NCI-H748 (cell line): Measurements from ENCODE around the gene DLL1.
A peak's percentile ranks its signal among the peaks of the same experiment; 100 is the strongest.

Experiments used
- DNase-seq: peaks from one replicate; lab custom pipeline; 2025; ENCODE audit not compliant: unreplicated experiment; lab: John Stamatoyannopoulos, UW

Gene DLL1

DNA sequence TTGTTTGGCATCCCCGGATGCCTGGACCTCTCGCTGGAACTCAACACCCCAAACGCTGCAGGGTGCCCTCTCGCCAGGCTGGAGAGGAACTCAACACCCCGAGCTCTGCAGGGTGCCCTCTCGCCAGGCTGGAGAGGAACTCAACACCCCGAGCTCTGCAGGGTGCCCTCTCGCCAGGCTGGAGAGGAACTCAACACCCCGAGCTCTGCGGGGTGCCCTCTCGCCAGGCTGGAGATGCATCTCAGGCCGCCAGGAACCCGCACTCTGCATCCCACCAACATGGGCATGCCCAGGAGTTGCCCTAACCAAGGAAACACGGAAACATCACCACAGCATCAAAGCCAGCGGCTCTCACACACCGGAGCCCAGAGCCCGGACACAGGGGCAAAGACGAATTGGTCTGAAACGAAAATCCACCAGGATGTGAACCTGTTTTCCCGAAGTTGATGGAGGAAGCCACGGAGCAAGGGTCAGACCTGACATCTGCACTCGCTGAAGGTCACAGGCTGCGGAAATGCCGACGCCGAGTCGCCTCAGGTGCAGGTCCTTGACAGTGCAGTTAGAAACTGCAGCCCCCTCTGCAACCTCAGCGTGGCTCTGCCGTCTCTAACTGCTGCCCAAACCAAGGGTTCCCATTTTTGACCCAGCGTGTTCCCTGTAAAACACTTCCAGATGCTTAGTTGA, 37.5 kb downstream of the DLL1 start:
- no peak for DNase-seq

DNA sequence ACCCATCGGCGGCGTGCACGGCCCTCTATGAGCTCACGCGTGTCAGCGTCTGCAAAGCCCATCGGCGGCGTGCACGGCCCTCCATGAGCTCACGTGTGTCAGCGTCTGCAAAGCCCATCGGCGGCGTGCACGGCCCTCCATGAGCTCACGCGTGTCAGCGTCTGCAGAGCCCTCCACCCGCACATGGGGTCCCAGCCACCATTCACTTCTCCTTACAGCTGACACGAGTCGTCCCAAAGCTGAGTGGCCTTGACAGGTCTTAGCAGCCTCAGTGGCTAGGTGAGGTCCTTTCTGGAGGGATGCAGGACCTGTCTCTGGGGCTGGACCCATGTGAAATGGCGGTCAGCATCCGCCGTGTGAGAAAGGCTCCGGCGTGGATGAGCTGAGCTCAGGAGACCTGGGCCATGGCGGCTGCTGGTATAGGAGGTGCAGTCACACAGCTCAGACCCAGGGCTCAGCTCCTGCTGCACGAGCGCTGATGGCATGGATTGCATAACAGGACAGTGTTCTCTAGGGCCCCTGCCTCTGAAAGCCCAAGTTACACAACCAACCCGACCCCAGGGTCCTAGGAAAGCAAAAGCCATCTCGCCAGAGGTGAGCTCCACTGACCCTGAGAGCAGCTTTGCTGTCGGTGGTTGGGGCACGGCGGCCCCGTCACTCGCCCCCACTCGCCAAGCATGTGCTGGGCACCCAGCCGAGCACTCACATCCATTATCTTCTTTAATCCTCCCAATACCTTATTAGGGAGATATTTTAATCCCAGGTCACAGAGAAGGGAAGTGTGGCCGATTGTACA, 38.9 kb downstream of the DLL1 start:
- DNase-seq: no peak

DNA sequence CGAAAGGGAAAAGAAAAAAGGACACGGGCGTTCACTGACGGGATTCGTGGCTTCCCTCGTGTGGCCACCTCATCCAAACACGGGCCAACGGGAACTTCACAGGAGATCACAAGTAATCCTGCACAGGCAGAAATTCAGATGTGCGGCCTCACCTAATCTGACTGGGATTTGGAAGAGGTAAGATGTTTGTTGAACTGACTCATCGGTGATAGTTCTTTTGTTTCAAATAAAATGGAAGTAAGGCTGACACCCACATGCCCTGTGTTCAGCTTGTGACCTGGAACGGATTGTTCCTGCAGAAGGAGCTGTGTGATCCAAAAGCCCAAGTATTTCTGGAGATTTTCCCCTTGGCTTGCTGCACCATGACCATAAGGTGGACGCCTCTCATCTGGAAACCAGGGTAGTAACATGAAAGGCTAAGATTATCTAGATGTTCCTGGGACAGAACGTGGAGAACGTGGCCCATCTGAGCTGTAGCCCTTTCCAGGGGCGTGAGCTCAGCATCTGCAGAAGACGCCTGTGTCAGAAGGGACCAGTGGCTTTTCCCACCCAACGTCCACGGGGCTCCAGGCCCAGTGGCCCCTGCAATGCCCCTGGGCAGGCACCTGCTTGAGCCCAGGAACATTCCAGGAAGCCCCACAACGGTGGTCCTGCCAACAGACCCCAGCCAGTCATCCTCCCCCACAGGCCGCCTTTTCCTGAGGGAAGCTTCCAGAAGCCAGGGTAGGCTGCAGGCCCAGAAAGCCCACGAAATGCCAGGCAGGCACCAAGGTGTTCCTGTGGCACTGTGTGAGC, 39.7 kb downstream of the DLL1 start:
- no peak for DNase-seq

DNA sequence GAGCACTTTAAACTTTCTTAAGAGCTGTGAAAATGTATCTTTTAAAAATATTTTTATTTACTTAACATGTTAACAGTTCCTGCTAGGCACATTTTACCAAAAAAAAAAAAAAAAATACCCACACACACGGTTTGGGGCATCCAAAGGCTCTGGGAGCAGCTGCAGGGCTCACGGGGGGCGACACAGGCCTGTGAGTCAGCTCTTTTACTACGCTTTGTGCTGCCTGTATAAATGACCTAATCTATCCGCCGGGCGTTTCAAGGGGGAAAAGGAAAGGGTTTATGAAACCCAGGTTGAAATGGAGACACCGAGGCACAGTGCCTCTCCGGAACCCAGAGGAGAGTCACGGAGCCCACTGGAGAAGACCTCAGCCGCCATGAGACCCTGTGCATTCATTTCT, 40.4 kb downstream of the DLL1 start:
- no peak for DNase-seq

DNA sequence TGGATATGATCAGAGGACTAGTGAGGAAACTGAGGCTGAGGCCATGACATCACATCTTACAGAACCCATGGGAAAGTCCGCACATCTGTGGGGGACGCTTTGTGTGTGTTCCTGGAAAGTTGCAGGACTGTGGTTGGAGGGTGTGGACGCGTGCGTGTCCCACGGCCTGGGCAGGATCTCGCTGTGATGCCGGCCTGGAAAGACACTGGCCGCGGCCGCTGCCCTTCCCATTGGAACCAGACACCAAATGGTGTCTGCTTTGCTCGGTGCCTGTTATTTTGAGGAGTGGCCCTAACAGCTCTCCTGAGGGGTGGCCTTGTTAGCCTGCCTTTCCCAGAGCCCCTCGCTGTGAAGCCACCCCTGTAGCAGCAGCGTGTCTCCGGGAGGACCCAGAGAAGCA, 41.1 kb downstream of the DLL1 start:
- no peak for DNase-seq

DNA sequence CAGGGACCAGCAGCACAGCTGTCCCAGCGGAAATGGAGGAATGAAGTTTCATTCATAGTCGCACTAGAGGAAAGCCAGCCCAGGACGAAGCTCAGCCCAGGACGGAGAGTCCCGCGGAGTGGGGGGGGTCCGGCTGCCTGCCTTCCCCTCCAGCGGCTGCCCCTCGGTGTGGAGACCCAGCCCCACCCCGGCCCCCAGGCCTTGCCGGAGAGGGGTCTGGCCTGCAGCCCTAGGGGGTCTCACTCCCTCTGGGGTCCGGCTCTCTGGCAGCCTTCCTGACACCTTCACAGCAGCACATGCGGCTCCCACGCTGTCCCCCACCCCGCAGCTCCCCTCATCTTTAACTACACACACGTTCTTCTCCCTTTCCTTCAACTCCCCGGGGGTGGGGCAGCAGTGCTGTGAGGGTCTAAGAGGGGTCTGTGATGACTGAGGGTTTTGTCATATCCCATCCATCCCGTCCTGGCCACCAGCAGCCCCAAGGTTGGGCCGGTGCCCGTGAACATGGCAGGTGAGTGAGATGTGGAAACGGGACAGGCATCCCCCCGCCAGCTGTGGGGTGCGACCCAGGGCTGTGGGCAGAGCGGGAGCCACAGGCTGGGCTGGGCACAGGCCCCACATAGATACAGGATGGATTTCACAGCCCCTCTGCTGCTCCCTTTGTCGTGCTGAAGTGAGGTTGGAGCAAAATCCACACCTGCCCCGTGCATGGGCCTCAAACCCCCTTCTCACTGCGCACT, 41.8 kb downstream of the DLL1 start:
- no peak for DNase-seq

DNA sequence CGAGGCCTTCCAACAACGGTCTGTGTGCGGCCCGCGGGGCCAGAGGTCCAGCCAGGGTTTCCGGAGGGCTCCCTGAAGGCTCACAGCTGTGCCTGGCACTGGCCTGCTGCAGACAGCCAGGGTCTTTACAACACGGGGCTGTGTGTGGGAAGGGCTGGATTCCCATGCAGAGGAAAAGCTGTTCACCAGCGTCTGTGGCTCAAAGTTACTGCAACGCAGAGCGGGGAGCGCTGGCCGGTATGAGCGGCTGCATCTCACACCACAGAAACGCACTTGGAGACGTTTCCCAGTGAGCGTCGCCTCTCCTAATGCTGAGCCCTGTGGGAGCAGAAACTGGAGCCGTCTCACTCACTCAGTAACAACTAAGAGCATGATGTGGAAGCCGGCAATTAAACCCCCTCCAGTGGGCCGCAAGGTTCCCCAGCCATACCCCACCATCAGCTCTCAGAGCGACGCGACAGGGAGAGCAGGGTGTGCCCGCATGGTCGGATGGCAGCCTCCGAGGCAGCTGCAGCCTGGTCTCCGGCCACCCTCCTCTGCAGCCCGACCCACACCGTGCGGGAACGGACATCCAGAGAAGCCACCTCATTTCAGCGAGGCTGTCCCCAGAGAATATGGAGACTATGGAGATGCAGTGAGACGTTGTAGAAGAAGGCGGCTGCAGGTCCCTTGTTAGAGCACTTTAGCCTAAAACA, 42.6 kb downstream of the DLL1 start:
- DNase-seq: no peak

DNA sequence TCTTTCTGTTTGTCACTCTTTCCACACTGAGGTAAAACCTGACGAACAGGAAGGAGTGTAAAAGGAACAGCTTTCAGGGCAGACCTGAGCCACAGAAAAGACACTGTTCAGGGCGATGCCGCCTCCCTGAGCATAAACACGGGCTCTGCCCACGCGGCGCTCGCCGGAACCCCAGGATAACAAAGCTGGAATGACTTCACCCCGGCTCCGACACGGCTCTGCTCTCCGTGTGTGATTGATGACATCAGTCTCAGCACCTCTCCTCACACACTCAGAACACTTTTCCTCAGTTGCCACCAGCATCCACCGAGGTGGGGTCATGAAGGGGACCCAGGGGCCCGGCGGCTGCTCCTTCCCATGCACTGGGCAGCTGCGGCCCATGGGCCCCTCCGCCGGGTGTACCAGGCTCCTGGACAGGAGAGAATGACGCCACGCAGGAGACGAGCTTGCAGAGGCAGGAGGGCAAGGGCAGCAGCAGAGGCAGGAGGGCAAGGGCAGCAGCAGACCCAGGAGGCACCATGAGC, 43.6 kb downstream of the DLL1 start:
- DNase-seq: no peak

DNA sequence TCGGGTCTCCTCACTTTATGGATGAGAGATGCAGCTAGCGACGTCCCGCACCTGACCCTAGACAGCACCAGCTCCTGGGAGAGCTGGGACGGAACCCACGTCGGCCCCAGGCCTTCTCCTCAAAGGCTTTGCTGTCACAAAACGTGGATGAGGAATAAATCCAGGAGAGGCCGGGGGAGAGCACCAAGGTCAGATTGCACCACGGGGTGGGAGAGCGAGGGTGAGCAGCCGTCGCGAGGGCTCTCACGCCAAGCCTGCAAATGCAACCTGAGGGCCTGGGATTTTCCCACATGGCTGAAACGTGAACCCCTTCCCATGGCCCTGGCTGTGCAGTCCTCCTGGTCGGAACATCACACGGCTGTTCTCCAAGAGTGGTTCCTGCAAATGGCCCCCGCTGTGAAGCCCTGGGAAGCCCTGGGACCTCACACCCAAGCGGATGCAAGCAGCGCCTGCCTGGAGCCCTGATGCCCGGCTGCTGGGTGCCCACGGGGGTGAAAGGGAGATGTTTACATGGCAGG, 45.3 kb downstream of the DLL1 start:
- no peak for DNase-seq

DNA sequence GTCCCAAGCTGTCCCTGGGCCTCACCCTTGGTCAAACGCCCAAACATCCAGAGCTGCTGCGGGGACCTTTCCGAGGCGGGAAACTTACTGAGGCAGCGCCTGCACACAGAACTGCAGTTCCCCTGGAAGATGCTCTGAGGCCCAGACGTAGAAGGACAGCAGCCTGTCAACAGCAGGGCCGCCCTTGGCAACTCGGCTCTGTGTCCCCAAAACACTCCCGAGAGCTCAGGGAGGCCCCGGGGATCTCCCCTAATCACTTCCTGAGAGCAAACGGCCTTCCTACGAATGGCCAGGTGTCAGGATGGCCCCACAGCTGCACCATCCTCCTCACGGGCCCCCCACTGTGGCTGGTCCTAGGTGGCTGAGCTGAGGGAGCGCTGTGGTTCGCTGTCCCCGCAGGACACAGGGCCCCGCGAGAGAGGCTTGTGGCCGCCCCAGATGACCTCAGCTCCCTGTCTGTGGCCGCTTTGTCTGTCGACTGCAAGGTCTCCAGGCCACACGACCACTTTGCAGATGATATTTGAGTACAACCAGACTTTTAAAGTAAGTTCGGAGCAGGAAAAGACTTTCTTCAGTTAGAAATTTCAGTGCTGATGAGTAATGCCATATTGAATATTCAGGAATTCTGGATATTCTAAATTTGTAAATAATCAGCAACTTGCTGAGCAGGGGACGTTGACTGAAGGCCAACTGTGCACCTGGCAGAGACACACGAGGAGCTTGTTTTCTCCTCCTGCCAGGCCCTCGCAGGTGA, 46.0 kb downstream of the DLL1 start:
- peak; percentile 42 for DNase-seq

DNA sequence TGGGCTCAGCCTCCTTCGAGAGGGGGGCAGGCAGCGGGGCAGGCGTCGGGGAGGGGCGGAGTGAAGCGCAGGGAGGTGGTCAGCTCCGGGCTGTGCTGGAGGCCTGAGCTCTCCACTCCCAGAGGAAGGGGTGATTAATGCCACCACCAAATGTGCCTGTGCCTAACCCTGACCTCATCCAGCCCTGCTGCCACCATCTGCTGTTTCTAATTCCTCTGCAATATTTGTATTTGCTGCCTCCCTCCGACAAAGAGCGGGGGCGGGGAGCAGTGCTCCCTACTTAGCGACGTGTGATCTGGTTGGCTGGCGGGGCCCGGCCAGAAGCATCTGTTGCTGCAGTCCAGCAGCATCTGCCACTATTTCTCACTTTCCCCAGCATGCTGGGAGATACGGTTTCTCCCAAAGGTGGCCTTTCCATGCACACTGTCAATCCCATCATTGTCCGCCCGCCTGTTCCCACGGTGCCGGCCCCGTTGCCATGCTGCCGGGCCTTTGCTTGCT, 47.0 kb downstream of the DLL1 start:
- DNase-seq: peak; percentile 94

DNA sequence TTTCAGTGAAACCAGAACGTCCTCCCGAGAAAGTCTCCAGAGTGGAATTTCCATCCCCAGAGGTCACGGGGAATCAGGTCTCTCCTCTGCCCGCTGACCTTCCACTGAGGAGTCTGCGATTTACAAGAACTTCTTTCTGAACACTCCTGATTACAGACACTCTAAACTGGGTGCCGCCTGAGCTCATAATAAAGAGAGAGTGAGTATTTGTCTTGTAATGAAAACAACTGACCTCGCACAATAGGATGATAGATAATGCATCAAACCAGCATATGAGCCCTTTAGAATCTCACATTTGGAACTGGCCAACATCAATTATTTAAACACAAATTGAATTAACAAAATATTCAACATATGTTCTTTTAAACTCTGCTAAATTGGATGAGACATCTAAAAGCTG, 47.5 kb downstream of the DLL1 start:
- peak; percentile 74 for DNase-seq

DNA sequence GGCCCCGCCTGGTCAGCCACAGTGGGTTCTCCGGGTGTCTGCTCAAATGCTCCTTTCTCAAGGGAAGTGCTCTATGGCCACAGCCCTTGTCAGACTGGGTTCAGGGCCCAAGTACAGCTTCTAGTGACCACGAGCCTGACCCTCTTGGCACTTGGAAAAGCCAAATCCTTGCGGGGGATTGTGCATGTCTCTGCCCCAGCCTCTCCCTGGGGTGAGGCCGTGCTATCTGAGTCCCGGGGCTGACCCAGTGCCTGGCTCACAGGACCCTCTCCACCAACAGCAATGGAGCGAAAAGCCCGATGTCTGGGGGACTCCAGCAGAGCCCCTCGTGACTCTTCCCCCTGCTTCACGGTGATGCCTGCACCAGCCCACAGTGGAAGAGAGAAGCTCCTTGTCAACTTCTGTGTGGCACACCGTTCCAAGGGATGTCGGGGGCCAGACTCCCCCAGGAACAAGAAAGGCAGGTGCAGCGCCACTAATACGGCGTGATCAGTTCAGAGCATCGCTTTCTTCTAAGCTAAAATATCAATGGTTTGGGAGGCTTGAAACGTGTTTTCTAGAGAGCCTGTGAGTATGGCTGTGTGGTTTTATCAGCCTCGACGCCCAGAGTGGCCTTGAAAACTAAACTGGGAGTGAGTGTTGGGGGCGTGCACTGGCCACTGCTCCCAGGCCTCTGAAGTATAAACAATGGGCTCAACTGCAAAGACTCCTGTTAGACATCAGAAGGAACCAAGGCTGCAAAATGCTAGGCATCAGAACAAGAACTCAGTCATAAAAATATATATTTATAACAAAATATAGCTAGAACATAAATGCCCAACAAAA, 51.9 kb downstream of the DLL1 start:
- no peak for DNase-seq

DNA sequence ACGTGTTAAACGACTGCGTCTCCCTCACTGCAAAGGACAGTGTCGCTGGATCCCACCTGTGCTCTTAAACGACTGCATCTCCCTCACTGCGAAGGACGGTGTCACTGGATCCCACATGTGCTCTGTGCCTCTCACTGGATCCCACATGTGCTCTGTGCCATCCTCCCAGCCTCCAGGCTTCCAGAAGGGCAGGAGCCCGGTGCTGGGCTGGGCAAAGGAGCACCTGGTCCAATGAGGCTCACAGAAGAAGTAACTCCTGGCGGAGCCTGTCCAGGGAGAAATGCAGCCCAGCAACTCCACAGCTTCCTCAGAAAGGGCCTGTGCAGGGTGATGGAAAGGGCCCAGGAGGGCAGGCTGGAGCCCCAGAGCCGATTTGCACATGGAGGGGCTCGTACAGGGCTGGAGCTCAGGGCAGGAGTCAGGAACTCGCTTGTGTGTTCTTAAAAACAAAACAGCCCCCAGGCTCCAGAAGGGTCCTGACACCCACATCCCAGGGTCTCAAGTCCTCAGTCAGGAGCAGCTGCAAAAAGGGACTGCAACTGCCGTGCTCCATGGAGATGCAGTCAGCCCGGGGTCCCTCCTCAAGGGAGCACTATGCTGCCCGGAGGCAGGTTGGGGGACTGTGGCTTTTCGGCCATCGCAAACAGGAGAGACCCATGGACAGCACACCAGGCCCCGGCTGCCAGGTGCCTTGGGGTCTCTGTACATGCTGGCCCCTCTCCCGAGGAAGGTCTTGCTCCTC, 52.7 kb downstream of the DLL1 start:
- DNase-seq: no peak

DNA sequence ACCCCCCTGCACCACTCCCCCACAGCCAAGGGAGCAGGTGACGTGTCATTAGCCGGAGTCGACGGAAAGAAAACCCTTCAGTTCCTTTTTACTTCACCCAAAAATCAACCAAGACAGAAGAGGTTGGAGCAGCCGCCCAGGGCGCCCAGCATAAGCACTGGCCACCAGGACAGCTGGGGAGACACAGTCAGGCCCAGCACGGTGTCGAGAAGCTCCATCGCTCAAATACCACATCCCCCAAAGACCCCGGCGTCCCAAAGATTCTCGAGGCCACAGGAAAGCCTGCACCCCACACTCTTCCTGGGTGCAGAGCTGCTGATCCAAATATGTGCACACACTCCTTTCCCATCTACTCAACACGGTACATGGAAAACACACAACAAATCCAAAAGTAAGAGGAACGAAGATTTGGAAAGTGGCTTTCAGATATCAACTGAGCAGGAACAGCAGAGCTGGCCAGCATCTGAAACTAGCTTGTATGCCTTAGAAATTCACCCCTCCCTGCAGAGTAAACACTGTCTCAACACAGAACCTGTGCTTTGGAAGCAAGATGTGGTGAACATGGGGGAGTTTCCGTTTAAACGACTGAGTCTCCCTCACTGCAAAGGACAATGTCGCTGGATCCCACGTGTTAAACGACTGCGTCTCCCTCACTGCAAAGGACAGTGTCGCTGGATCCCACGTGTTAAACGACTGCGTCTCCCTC, 54.6 kb downstream of the DLL1 start:
- DNase-seq: no peak

DNA sequence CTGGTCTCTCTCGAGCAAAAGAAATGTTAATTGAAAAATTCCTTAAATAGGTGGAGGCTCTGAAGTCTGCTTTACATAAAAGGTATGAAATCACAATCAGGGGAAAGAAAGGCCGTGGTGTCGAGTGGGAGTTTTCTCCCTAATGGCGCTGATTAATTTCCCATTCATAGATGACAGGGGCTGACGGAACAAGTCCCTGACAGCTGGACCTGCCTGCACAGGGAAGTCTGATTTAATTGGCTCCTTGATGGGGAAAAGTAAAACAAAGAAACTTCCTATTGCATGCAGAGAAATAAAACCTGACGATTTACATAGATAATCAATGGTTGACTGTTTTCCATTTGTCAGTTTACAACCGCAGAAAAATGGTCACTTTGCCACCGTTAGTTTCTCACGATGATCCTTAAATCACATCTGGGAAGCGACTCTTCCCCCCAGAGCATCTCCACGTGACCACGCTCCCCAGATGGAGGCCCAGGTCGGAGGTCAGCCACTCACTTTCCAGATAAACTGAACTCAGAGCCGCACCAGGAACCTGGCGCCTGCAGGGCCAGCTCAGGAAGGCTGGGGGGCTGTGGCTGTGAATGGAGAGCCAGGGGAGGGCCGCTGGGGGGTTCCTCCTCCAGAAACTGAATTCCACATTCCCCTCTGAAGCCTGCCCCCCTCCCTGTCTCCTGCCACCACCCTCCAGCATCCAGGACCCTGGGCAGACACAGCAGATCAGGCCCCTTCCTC, 55.3 kb downstream of the DLL1 start:
- no peak for DNase-seq
